DMS79 (cell line): ENCODE data around the gene EBF3.
A peak's percentile ranks its signal among the peaks of the same experiment; 100 is the strongest.

ENCODE experiments used
- DNase-seq: peaks from one replicate; lab custom pipeline; 2025; lab: John Stamatoyannopoulos, UW

Gene EBF3

DNA sequence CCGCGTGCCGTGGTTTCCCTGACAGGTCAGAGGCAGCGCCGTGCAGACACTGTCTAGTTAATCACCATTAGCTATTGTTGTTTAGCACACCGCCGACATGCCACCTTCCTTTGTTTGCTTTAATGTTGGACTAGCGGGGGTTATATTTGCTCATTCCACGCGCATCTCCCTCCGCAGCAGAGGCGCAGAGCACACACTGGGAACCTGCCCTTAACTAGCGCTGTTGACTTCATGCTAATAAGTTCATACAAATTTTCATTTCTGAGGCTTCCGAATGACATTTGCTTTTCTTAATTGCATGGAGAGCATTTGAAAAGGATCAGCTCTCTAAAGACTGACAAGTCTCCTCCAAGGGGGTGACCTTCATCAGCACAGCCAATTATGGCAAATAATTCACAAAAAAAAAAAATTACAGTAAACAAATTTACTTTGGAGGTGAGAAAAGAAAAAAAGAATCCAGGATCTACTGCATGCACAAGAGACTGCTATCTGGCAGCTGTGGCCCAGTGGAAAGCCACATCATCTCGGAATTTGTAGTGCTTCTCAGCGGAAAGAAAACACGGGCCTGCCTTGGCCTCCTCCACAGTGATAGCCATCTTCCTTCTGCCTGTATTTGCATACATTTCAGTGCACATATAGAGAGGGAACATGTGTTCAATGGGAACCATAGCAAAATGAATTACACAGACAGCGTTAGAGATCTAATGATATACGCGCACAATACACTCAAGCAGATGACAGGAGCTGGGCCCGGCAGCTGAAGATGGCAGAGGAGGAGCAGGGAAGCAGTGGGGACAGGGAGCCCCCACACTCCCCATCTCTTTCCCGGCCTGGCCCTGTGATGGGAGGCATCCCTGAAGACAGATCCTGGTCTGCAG, 94.2 kb downstream of the EBF3 start:
- DNase-seq = no peak

DNA sequence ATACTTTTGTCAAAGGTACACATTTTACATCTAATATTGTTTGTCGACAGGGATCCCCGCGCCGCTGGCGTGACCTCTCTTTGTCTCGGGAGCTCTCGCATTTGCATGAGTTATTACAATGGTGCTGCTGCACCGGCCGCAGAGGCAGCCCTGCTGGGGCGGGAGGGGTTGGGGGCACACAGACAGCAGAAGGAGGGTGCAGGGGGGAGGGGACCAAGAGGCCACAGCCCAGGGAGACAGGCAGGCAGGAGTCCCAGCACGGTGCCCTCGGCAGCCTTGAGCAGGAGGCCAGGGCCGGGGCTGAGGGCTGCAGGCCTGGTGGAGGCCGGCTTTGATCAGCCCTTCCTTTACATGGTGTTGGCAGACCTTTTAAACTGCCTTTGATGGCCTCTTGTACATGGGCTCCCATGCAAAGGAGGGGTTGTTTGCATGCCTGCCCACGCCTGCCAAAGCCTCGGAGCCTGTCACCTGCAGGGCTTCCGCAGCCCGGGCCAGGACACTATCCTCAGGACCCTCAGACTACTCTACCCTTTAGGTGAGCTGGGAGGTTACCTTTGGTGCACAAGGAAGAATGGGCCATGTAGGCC, 95.5 kb downstream of the EBF3 start:
- DNase-seq = no peak

DNA sequence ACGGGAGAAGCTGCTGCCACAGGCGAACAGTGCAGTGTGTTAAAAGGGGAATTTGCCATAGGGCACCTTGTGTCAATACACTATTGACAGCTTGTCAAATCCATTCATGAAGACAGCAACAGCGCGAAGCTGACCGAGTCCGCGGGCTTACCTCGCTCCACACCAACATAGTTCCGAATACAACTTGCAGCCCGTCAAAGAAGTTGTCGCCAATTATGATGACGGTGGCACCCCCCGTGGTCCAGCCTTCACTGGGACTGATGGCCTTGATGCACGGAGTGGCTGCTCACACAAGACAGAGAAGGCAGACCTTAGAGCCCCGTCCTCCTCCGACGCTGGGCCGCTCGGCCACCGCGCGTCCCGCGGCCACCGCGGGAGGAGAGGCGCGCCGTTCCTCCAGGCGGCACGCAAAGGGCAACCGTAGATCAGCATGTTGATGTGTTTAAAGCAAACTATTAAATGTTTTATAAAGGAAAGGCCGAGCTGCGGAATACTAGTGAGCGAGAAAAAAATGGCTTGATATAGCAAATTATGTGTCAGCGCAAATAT, 96.4 kb downstream of the EBF3 start:
- no peak for DNase-seq

DNA sequence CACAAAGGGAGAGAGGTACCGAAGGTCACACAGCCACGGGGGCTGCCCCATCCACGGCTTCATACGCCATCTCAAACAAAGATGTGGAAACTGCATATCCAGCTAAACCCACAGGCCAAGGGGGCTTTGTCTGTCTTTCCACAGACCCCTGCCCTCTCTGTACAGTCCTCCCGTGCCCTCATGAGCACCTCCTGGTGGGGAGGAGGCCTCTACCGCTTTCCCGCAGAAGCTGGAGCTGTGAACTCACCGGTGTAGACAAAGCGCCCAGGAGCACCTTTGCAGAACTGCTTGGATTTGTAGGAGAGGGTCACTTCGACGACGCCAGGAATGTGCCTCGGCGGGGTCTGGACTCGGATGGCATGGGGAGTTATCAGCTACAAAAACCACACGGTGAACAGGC, 97.2 kb downstream of the EBF3 start:
- no peak for DNase-seq

DNA sequence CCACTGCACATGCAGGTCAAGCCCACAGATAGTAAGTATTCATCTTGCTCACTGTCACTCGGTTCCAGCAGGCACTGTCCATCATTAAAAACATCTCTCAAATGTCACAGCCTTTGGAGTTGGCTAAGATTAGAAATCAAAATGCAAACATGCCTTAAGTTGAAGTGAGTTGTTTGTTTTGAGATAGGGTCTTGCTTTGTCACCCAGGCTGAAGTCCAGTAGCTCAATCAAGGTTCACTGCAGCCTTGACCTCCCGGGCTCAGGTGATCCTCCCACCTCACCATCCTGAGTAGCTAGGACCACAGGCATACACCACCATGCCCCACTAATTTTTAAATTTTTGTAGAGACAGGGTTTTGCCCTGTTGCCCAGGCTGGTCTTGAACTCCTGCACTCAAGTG, 98.1 kb downstream of the EBF3 start:
- no peak for DNase-seq

DNA sequence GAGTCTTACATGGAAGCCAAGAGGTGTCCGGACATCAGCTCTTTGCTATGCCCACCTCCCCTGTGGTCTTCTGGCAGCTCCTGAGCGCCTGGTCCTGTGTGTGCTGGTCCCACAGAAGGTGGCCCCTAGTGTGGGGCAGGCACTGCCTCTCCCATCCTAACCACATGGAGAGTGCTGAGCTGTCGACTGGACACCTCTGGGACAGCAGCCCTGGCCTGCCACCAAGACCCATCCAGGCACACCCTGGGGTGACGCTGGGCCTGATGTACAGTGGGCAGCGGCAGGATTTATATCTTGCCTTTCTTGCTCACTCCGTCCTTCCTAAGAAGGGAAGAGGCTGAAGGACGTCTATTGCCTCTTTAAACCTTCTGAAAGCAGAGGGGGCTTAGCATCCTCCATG, 98.7 kb downstream of the EBF3 start:
- no peak for DNase-seq

DNA sequence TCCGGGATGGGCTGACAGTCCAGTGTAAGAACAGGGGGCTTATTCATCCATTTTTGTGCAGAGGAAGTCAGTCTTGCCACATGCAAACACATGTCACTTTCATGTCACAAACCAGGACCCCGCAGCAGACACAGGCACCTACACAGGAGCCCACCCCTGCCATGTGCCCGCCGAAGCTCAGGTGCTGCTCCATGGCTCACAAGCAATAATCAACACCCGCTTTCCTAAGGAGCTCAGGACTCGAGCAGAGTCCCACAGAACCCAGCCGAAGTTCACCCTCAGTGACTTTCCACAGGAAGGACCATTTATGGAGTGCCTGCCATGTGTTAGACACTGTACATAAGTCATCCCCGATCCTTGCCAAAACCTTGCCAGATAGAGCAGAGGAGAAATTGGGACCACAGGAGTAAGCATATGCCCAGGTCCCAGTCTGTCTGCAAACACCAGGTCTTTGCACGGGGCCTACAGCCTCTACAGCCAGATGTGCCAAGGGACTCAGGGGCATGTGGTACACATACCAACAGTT, 99.4 kb downstream of the EBF3 start:
- no peak for DNase-seq

DNA sequence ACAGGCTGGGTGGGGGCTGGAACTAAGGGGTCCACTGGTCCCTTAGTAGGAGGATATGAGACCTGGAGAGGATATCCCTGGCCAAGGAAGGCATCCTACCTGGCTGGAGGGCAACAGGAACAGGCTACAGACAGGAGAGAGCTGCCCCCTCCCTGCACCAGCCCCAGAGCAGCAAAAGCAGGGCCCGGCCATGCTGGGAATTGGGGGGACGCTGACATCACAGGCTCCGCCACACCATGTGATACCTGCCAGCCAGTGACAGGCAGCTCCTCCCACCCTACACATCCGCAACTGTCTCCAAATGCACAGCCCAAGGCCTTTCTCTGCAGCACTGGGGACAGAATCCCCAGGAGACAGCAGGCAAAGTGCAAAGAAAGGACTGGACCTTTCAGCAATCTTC, 100.0 kb downstream of the EBF3 start:
- DNase-seq = no peak

DNA sequence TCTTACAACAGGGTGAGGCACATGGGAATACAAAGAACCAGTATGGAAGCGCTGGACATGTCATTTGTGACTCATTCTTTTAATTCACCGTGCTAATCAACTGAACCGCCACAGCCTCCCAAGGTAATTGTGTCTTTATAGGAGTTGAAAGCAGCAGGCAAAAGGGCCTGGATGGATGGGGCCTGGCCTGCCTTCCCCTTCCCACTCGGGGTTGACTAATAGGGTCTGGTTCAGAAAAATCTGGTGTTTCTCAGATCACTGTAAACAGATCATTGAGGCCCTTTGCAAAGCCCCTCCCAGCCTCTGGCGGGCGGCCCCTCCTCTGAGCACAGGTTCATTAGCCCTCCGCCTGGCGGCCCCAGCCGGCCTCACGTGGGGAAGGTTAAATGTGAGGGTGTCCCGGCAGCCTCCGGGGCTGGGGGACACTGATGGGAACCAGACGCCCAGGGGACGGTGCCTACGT, 100.8 kb downstream of the EBF3 start:
- no peak for DNase-seq

DNA sequence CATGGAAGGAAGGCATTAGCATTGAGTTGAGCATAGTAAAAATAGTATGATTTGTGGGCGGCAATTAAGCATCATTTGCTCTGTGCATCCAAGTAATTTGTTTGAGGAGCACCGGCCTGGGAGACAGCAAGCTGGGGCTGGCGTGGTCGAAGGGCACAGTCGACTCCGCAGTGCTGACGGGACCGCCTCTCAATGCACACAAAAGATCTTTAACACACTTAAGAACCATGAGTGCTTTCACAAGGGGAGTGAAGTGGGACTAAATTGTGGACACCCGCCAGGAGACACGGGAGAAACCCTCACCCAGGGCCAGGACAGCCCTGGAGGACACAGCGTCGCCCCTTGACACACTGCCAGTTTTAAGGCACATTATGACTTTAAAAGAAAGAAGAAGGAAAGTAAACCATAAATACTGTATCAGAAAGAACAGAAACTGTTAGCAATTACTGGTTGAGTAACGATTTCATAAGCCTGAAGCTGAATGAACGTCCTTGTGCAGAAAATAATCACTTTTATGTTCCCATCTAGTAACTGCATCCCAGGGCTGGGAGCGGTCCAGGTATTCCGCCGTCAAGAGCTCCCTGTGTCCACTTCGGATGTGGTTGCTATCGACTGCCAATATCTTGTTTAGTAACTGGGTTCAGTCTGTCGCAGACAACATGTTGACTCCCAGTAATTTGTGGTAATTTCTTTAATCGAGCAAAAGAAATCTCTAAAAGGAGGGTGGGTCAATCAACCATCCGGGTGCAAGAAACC, 102.1 kb downstream of the EBF3 start:
- peak; percentile 58 for DNase-seq

DNA sequence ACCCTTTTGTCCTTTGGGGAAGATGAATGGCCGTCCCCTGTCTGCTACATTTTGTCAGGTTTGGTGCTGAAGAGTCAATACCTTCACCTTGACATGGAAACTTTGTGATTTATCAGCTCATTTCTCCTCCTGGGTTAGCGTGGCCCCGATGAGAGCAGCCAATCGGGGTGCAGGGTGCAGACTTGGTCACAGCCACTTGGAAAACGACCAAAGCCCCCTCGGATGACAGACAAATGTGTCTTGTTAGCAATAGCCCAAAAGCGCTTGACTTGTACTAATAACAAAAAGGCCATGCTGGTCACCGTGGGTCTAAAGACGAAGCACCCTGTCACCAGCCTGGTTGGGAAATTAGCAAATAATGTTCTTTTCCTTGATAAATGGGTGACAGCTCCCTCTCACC, 103.7 kb downstream of the EBF3 start:
- no peak for DNase-seq

DNA sequence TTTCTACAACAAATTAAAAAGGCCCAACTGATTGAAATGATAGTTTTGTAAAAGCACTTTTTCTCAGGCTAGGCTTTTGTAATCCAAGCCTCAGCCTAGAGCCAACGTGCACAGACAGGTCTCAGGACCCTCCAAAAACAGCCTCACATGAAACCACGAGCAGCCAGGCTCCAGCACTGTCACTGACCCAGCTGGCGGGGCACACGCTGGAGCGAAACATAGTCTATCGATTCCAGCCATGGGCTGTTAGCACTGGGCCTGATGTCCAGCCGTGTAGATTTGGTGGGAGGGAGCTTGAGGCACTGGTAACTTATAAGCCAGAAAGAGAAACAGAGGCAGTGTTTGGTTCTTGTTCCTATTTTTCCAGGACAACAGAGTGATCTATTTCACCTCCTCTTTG, 104.5 kb downstream of the EBF3 start:
- no peak for DNase-seq

DNA sequence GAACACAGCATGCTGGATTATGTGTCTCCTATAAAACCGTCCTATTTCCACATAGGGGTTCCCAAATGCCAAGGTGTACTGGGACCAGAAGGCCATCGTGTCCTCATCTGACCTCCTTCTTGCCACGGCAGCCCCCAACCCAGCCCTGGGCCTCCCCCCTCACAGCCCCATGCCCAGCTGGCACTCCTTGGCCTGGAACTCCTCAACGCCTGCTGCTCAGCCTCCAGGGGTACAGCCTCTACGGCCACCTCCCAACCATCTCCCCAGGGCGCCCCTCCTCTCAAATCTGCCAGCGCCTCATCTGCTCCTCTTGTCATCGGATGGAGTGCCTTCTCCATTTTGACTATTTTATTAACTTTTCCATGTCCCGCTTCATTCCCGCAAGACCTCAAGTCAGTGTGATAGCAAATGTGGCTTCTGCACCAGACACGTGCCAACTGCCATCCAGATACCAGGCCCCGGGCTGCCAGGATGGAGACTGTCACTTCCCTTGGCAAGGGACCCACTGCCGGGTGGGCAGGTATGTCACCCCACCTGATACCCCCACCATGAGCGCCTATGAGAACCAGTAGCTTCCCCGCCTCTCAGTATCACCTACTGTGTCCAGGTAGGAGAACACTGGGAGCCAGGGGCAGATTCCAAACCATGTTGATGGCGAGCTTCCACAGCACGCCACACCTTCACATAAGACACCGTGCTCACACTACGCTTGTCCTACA, 106.7 kb downstream of the EBF3 start:
- no peak for DNase-seq

DNA sequence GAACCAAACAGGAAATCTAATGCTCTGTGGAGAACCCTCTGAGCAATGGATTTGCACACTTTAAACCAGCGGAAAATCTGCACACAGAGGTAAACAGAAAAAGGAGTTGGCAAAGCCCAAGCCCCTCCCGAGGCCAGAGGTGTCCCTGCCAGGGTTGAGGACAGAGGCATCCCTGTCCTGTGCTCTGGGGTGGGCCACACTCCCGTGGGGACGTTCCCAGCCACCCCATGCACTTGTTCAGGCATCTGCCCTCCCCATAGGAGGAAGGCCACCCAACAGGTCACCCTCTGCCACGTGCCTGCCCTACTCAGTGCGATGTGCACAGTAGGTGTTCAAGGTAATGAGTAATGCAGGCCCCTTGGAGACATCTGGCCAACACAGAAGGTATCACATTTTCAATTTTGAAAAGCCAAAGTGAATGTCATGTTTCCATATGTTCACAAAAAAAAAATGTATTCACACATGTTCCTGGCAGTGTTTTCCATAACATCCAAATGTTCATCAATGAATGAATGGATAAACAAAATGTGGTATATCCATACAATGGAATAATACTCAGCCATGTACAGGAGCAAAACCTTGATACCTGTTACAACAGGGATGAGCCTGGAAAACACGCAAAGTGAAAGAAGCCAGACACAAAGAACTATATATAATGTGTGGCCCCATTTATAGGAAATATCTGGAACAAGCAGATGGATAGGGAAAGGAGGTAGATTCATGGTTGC, 108.1 kb downstream of the EBF3 start:
- DNase-seq = no peak

DNA sequence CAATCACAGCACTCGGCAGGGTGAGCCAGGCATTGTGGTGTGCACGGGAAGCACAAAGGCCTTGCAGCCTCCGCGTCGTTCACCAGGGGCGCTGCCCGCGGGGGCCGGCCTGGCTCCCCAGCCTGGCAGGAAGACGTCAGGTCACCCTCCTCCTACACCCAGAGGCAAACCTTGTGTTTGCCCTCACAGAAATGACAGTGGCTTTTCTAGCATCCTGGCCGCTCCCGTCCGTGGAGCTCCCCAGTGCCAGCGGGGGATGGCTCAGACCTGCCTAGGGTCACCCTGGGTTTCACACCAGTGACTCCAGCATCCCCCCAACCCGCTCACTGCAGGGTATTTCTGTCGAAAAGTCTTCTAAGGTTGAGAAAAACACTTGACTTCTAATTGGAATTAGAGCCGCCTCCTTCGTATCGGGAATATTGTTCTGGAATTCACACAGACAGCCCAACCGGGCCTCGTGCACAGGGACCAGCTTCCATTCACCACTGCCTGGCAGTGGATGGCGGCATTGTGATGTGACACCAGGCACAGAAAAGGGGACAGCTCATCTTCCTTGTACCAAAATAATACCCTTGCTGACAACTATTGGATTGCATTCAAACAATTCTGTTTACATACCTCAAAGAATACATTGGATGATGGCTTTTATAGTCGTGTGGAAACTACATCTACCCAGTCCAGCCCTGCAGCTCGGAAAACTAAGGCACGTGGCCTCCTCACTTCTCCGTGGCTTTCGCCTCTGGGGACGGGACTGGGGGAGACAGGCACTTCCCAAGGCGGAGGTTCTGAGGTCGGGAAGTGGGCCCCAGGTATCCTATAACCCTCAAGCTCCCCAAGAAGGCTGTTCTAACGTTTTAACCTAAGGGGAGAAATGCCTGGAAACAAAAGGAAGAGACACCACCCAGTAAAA, 109.0 kb downstream of the EBF3 start:
- no peak for DNase-seq

DNA sequence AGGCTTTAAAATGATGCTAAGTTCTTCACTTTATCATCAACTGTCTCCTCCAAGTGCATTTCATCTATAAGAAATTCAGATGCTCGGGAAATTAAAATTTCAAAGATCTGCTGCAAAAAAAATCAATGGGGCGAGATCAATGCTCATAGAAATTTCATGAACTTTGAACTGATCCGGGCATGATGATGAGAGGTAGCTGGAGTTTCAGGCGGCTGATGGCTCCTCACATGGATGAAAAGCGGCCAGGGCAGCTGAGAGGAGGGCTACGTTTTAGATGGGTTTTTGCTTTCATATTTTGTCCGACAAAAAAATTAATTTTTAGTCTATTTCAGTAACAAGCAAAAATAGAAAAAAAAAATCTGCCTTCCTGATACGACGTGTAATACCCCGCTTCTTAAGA, 109.9 kb downstream of the EBF3 start:
- no peak for DNase-seq

DNA sequence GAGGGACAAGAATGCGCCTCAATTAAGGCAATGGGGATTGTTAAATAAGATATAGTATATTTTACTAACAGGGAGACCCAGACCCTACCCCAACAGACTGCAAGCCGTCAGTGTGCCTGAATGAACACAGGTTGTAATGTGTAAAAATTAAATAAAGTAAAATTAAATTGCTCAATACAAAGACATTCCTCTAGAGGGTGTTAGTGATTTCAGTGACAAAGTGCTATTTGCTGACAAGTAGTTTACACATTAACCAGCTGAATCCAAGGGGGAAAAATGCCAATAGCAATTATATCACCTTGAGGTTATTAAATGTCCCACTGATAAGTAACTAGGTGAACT, 110.5 kb downstream of the EBF3 start:
- no peak for DNase-seq

DNA sequence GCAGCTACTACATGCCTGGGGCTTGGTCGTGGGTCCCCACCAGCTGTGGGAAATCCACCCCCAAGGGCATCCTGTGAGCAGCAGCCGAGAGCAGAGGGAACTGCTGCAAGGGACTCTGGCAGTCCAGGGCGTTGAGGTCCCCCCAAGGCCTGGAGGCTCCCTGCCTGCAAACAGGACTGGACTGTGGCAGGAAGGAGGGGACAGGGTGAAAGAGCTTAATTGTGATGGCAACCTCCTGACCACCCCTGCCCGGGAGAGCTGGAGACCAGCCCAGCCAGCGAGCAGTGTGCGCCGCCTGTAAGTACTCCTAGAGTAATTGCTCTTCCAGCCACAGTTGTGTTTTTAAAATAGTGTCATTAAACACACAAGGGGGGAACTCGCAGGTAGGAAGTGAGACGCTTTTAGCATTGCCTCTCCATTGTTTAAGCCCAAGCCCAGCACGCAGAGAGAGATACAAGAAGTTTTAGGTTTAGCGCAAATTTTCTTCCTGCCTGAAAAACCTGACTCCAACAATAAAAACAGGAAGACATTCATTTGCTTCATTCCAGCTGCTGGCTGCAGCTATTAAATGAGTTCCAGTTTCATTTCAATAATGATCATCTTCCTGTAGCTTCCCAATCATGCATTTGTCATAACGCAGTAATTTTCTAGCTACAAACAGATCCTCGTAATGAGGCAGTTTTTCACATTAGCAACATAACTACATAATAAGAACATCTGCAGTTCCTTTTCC, 111.1 kb downstream of the EBF3 start:
- DNase-seq = no peak

DNA sequence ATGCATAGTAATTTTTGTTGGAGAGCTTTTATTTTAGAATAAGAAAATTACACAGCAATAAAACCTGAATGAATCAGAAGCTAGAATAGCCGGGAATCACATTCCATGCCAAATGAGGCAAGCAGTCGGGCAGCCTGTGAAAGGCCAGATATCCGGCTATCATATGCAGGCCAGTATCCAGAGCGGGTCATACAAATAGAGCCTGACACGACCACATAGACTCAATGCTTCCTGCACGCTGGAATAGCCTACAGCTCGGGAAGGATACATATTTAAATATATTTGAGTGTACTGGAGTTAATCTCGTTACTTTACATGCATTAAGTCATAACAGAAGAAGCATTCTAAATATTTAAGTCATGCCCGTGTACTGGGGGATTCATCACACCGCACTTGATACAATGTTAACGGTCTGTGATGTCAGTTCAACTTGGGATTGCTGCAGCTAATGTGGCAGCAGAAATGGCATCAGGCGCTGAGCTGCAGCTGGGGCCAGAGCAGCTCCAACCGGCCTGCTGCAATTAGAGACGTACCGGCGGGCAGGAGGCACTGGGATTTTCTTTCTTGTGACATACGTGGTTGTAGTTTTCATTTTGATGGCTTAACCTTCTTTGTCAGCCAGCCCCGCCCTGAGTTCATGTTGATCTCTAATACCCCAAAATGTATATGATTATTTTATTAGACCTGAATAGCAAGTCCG, 112.0 kb downstream of the EBF3 start:
- no peak for DNase-seq
